Activated CD4-positive, alpha-beta T cell treated with anti-CD3 and anti-CD28 coated beads for 1 hour (primary cell): ENCODE data around the gene DBF4.
"Not testable (repeated sequence)": the region's sequence is repeated elsewhere in the genome, so short reads cannot be mapped to it uniquely, and the experiment has no call there.

Experiments used
- DNase-seq: peaks from one replicate; pipeline ENCODE4 v3.0.0-alpha.2; 2020

The DBF4 gene

GRCh38 chr7:87876040-87876868, at the start of gene DBF4, which contains the start of gene SLC25A40:
DBF4 (plus strand) TSS chr7:87876493; CDS start chr7:87876733, 240 bp downstream.
SLC25A40 (minus strand) TSS chr7:87876360; CDS start chr7:87858727, 17,633 bp downstream.
- DNase-seq = peak; percentile 87

GRCh38 chr7:87828383-87828782, 47.9 kb upstream of the DBF4 start:
- not testable (repeated sequence) for DNase-seq

- DNase-seq = no peak
These were observed 45.2 kb upstream of the DBF4 start for GRCh38 chr7:87831097-87831496.

GRCh38 chr7:87833130-87833529, 43.2 kb upstream of the DBF4 start:
- DNase-seq = no peak

GRCh38 chr7:87837597-87837996, 38.7 kb upstream of the DBF4 start:
- DNase-seq = no peak

- DNase-seq = no peak
These were observed 25.3 kb upstream of the DBF4 start for GRCh38 chr7:87850836-87851593.

- no peak for DNase-seq
These were observed 24.0 kb upstream of the DBF4 start for GRCh38 chr7:87852306-87852705.

GRCh38 chr7:87853237-87853864, 22.9 kb upstream of the DBF4 start:
- no peak for DNase-seq

GRCh38 chr7:87858417-87859100, 17.7 kb upstream of the DBF4 start:
- no peak for DNase-seq

- DNase-seq = no peak
These were observed 10.2 kb upstream of the DBF4 start for GRCh38 chr7:87866089-87866488.

GRCh38 chr7:87866533-87866932, 9.8 kb upstream of the DBF4 start:
- not testable (repeated sequence) for DNase-seq

- no peak for DNase-seq
These were observed 5.8 kb upstream of the DBF4 start for GRCh38 chr7:87870471-87870870.

GRCh38 chr7:87872346-87872745, 3.9 kb upstream of the DBF4 start:
- no peak for DNase-seq

- DNase-seq = not testable (repeated sequence)
These were observed 3.0 kb upstream of the DBF4 start for GRCh38 chr7:87873328-87873727.

- DNase-seq = no peak
These were observed 2.2 kb upstream of the DBF4 start for GRCh38 chr7:87874066-87874465.

- no peak for DNase-seq
These were observed 898 bp upstream of the DBF4 start for GRCh38 chr7:87875151-87876039.

- peak; percentile 19 for DNase-seq
These were observed 559 bp downstream of the DBF4 start for GRCh38 chr7:87876869-87877234.

GRCh38 chr7:87877366-87878040, 1.2 kb downstream of the DBF4 start:
- DNase-seq = no peak

GRCh38 chr7:87878208-87878735, 2.0 kb downstream of the DBF4 start:
- no peak for DNase-seq

GRCh38 chr7:87882151-87882937, 6.1 kb downstream of the DBF4 start:
- no peak for DNase-seq
